H9 (cell line): ENCODE measurements around the gene CDH13. TPM values are rescaled to one million over a fixed set of nuclear protein-coding genes. Genes with fewer than 3 reads are reported as not detected.

Source experiments
- DNase-seq: peaks from one replicate; pipeline ENCODE4 v3.0.0-alpha.2; 2017
- H2AFZ ChIP-seq: one replicate; pipeline ENCODE4 v1.6.1; 2013; ENCODE audit warnings: mild to moderate bottlenecking, low read length, control low read depth, moderate library complexity
- H2AK5ac ChIP-seq: 2 replicates; pipeline ENCODE4 v1.6.1; 2013; ENCODE audit warnings: low read length, control low read depth, mixed read lengths; ENCODE audit not compliant: insufficient read length
- H2BK120ac ChIP-seq: one replicate; pipeline ENCODE4 v1.6.1; 2013; ENCODE audit warnings: low read depth, mild to moderate bottlenecking, low read length, control low read depth, inconsistent platforms; ENCODE audit not compliant: poor library complexity, severe bottlenecking
- H2BK12ac ChIP-seq: 2 replicates; pipeline ENCODE4 v1.6.1; 2013; ENCODE audit warnings: low read length, control low read depth, mixed read lengths, low read depth; ENCODE audit not compliant: insufficient read length
- H2BK15ac ChIP-seq: 2 replicates; pipeline ENCODE4 v1.6.1; 2013; ENCODE audit warnings: low read depth, low read length, control low read depth
- H2BK20ac ChIP-seq: one replicate; pipeline ENCODE4 v1.6.1; 2013; ENCODE audit warnings: low read depth, mild to moderate bottlenecking, low read length, control low read depth, inconsistent platforms; ENCODE audit not compliant: poor library complexity, severe bottlenecking
- H2BK5ac ChIP-seq: 2 replicates; pipeline ENCODE4 v1.6.1; 2013; ENCODE audit warnings: low read length, control low read depth, mixed read lengths; ENCODE audit not compliant: insufficient read length
- H3K14ac ChIP-seq: 2 replicates; pipeline ENCODE4 v1.6.1; 2013; ENCODE audit warnings: low read length, control low read depth; ENCODE audit not compliant: insufficient read depth
- H3K18ac ChIP-seq: 2 replicates; pipeline ENCODE4 v1.6.1; 2013; ENCODE audit warnings: low read depth, mild to moderate bottlenecking, mixed read lengths, low read length, control low read depth; ENCODE audit not compliant: insufficient read length
- H3K23ac ChIP-seq: 2 replicates; pipeline ENCODE4 v1.6.1; 2013; ENCODE audit warnings: low read length, control low read depth, mixed read lengths, low read depth; ENCODE audit not compliant: insufficient read length
- H3K23me2 ChIP-seq: 2 replicates; pipeline ENCODE4 v1.6.1; 2013; ENCODE audit warnings: low read depth, mild to moderate bottlenecking, mixed read lengths, low read length, control low read depth; ENCODE audit not compliant: insufficient read length, poor library complexity, severe bottlenecking
- H3K27ac ChIP-seq: 2 replicates; pipeline ENCODE4 v1.5.1; 2013; ENCODE audit warnings: low read length, control low read depth, mixed read lengths, low read depth; ENCODE audit not compliant: insufficient read length
- H3K27me3 ChIP-seq: 2 replicates; pipeline ENCODE4 v1.6.1; 2013; ENCODE audit warnings: low read length, control low read depth, inconsistent platforms; ENCODE audit not compliant: insufficient read depth
- H3K4ac ChIP-seq: 2 replicates; pipeline ENCODE4 v1.6.1; 2013; ENCODE audit warnings: low read depth, mild to moderate bottlenecking, control low read depth, inconsistent platforms, low read length, moderate library complexity
- H3K4me1 ChIP-seq: 2 replicates; pipeline ENCODE4 v1.6.1; 2013; ENCODE audit warnings: low read length, control low read depth, inconsistent platforms; ENCODE audit not compliant: insufficient read depth
- H3K4me2 ChIP-seq: 2 replicates; pipeline ENCODE4 v1.6.1; 2013; ENCODE audit warnings: low read length, control low read depth, mixed read lengths; ENCODE audit not compliant: insufficient read length, insufficient read depth
- H3K56ac ChIP-seq: 2 replicates; pipeline ENCODE4 v1.6.1; 2013; ENCODE audit warnings: low read depth, mild to moderate bottlenecking, mixed read lengths, low read length, control low read depth; ENCODE audit not compliant: insufficient read length
- H3K79me1 ChIP-seq: 2 replicates; pipeline ENCODE4 v1.6.1; 2013; ENCODE audit warnings: low read depth, mild to moderate bottlenecking, moderate library complexity, low read length, control low read depth, inconsistent platforms; ENCODE audit not compliant: insufficient read depth, poor library complexity, severe bottlenecking
- H3K79me2 ChIP-seq: 2 replicates; pipeline ENCODE4 v1.6.1; 2013; ENCODE audit warnings: low read length, control low read depth, inconsistent platforms; ENCODE audit not compliant: insufficient read depth
- H3K9ac ChIP-seq: 2 replicates; pipeline ENCODE4 v1.6.1; 2013; ENCODE audit warnings: low read length, control low read depth, mixed read lengths; ENCODE audit not compliant: insufficient read length; ENCODE audit errors: extremely low read depth
- H3K9me3 ChIP-seq: one replicate; pipeline ENCODE4 v1.6.1; 2013; ENCODE audit warnings: low read depth, low read length, inconsistent platforms; ENCODE audit not compliant: control insufficient read depth
- H3T11ph ChIP-seq: one replicate; pipeline ENCODE4 v1.6.1; 2013; ENCODE audit warnings: mild to moderate bottlenecking, low read length, control low read depth, inconsistent platforms
- H4K20me1 ChIP-seq: one replicate; pipeline ENCODE4 v1.6.1; 2013; ENCODE audit not compliant: control insufficient read depth, insufficient read length, insufficient read depth
- H4K5ac ChIP-seq: 2 replicates; pipeline ENCODE4 v1.6.1; 2013; ENCODE audit warnings: low read depth, mild to moderate bottlenecking, mixed read lengths, low read length, control low read depth; ENCODE audit not compliant: insufficient read length
- H4K8ac ChIP-seq: replicated peaks from 2 replicates; pipeline ENCODE4 v1.6.1; 2013; ENCODE audit warnings: low read length, control low read depth, mixed read lengths, low read depth; ENCODE audit not compliant: insufficient read length
- H4K91ac ChIP-seq: 2 replicates; pipeline ENCODE4 v1.6.1; 2013; ENCODE audit warnings: low read depth, mild to moderate bottlenecking, moderate library complexity, mixed read lengths, low read length, control low read depth; ENCODE audit not compliant: insufficient read length
- H3K27ac Mint-ChIP-seq, 3 experiments: 2 replicates in 2 of 3; 3 replicates in 1 of 3; pipeline ENCODE4 v1.8.0; 2020 to 2021; ENCODE audit warnings: mixed read lengths in 3 of 3, mild to moderate bottlenecking in 1 of 3, moderate library complexity in 1 of 3
- H3K27me3 Mint-ChIP-seq: 2 replicates; pipeline ENCODE4 v1.8.0; 2021; ENCODE audit warnings: low read depth, mild to moderate bottlenecking, moderate library complexity, mixed read lengths
- H3K36me3 Mint-ChIP-seq, 3 experiments: 2 replicates in 2 of 3; 3 replicates in 1 of 3; pipeline ENCODE4 v1.8.0; 2020 to 2021; ENCODE audit warnings: low read depth in 3 of 3, mixed read lengths in 3 of 3; ENCODE audit not compliant: insufficient read depth in 1 of 3
- H3K4me1 Mint-ChIP-seq, 2 experiments: 2 replicates each; pipeline ENCODE4 v1.8.0; 2020; ENCODE audit warnings: mixed read lengths in 2 of 2
- H3K4me3 Mint-ChIP-seq, 2 experiments: 2 replicates in 1 of 2; 3 replicates in 1 of 2; pipeline ENCODE4 v1.8.0; 2020 to 2021; ENCODE audit warnings: mild to moderate bottlenecking in 2 of 2, mixed read lengths in 2 of 2, moderate library complexity in 1 of 2
- H3K9me3 Mint-ChIP-seq, 2 experiments: 2 replicates in 1 of 2; 3 replicates in 1 of 2; pipeline ENCODE4 v1.8.0; 2020; ENCODE audit warnings: mild to moderate bottlenecking in 2 of 2, mixed read lengths in 2 of 2, moderate library complexity in 1 of 2
- WGBS: extraction: QIAGEN DNeasy Blood & Tissue Kit; methylation state at CpG from one replicate; pipeline ENCODE4 v1.1.7; 2013; ENCODE audit warnings: missing lambda C conversion rate, low lambda C conversion rate, mixed read lengths; ENCODE audit not compliant: insufficient read length; ENCODE audit errors: extremely low coverage; 5-methylcytosine and 5-hydroxymethylcytosine counted together
- total RNA-seq: library from RNA; stranded (reverse); gene quantifications from 2 replicates; pipeline ENCODE4 v1.2.1, GENCODE V29; 2021
- TF ChIP-seq, protein P1 (sequence below): fragments of 200-600 bp; sonication (generic); conservative IDR thresholded peaks from 3 replicates; pipeline ENCODE4 v1.8.0; 2021; ENCODE audit warnings: antibody characterized with exemption, mild to moderate bottlenecking

CDH13 gene
- total RNA-seq, 1 experiment from 2014 or later, result 1.5 TPM

DNA sequence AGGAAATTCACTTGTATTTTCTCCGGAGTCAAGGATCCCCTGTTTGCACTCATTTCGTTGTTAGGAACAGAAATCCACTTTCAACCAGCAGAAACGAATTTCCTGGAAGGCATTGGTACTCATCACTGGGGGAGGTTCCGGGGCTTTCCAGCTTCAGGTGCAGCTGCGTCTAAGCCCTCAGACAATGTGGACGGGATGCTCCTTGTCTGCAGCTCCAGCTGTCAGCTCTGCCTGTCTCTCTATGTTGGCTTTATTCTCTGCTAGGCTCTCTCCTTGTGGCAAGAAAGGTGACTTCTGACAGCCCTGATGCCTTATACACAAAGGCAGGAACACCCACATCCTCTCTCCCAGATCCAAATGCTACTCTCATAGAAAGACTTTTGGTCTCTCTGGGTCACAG is 997.1 kb downstream of the CDH13 start:
- H3K27ac Mint-ChIP-seq, result no peak overlapping the region
- Histone ChIP-seq H2BK120ac (no peak overlapping the region), H2BK20ac (no peak overlapping the region), H3K18ac (no peak overlapping the region), H3K23me2 (no peaks in the 10 kb centered on the region), H3K4me1 (peaks cover 8% of the 10 kb centered on the region; the same call in 1 of the 2 replicates), H3K9ac (no peak overlapping the region), H2AK5ac (no peak overlapping the region), H3K4ac (no peak overlapping the region), H2BK12ac (no peak overlapping the region), H3T11ph (no peak overlapping the region), H3K56ac (no peak overlapping the region), H4K91ac (no peak overlapping the region), H3K14ac (no peak overlapping the region), H4K8ac (no peak overlapping the region), H3K4me2 (no peak overlapping the region), H4K5ac (no peak overlapping the region), H3K79me2 (no peaks in the 10 kb centered on the region), H3K27me3 (no peaks in the 10 kb centered on the region), H3K9me3 (no peaks in the 10 kb centered on the region), H2AFZ (no peak overlapping the region), H2BK15ac (no peak overlapping the region), H2BK5ac (no peak overlapping the region), H3K79me1 (no peaks in the 10 kb centered on the region), H3K27ac (no peak overlapping the region), H4K20me1 (peaks cover 2% of the 10 kb centered on the region), H3K23ac (no peak overlapping the region)
- H3K36me3 Mint-ChIP-seq, result no peaks in the 10 kb centered on the region
- WGBS, result no CpG with 5 or more reads among the region's 6 CpGs
- H3K27me3 Mint-ChIP-seq, result peaks cover 5% of the 10 kb centered on the region; the same call in 1 of the 2 replicates
- DNase-seq, result peak; percentile 15
- no peaks in the 10 kb centered on the region for H3K9me3 Mint-ChIP-seq
- peaks cover 29 to 31% of the 10 kb centered on the region in 2 experiments for H3K4me1 Mint-ChIP-seq
- TF ChIP-seq, protein P1, sequence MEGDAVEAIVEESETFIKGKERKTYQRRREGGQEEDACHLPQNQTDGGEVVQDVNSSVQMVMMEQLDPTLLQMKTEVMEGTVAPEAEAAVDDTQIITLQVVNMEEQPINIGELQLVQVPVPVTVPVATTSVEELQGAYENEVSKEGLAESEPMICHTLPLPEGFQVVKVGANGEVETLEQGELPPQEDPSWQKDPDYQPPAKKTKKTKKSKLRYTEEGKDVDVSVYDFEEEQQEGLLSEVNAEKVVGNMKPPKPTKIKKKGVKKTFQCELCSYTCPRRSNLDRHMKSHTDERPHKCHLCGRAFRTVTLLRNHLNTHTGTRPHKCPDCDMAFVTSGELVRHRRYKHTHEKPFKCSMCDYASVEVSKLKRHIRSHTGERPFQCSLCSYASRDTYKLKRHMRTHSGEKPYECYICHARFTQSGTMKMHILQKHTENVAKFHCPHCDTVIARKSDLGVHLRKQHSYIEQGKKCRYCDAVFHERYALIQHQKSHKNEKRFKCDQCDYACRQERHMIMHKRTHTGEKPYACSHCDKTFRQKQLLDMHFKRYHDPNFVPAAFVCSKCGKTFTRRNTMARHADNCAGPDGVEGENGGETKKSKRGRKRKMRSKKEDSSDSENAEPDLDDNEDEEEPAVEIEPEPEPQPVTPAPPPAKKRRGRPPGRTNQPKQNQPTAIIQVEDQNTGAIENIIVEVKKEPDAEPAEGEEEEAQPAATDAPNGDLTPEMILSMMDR, result no peak
- H3K4me3 Mint-ChIP-seq, result no peak overlapping the region
